NCI-H1930 (cell line): Measurements from ENCODE around the gene FYN.

Source experiments
- DNase-seq, 2 experiments: peaks; one replicate each; lab custom pipeline; 2025; lab: John Stamatoyannopoulos, UW

The FYN gene

GRCh38 chr6:111747829-111748228 lies 125.4 kb downstream of the FYN start:
- DNase-seq = no peak

- no peak for DNase-seq
Measured at GRCh38 chr6:111747396-111747795, 125.9 kb downstream of the FYN start.

- no peak for DNase-seq
Measured at GRCh38 chr6:111746983-111747382, 126.3 kb downstream of the FYN start.

GRCh38 chr6:111745636-111746035 lies 127.6 kb downstream of the FYN start:
- no peak for DNase-seq

- DNase-seq = no peak
Measured at GRCh38 chr6:111745186-111745585, 128.1 kb downstream of the FYN start.

GRCh38 chr6:111743862-111744692 lies 129.2 kb downstream of the FYN start:
- no peak for DNase-seq

GRCh38 chr6:111743360-111743759 lies 129.9 kb downstream of the FYN start:
- no peak for DNase-seq

- DNase-seq = no peak
Measured at GRCh38 chr6:111741177-111741952, 131.9 kb downstream of the FYN start.

- DNase-seq = no peak
Measured at GRCh38 chr6:111740506-111740905, 132.7 kb downstream of the FYN start.

- DNase-seq = no peak
Measured at GRCh38 chr6:111739257-111739696, 134.0 kb downstream of the FYN start.

- DNase-seq = no peak
Measured at GRCh38 chr6:111738631-111739030, 134.6 kb downstream of the FYN start.

GRCh38 chr6:111738156-111738555 lies 135.1 kb downstream of the FYN start:
- no peak for DNase-seq

- DNase-seq = no peak
Measured at GRCh38 chr6:111737065-111737521, 136.2 kb downstream of the FYN start.

GRCh38 chr6:111736005-111736608 lies 137.1 kb downstream of the FYN start:
- DNase-seq = no peak

GRCh38 chr6:111734068-111735061 lies 138.9 kb downstream of the FYN start:
- DNase-seq = no peak

GRCh38 chr6:111732390-111732789 lies 140.9 kb downstream of the FYN start:
- DNase-seq = no peak

GRCh38 chr6:111731456-111732195 lies 141.6 kb downstream of the FYN start:
- DNase-seq = no peak

GRCh38 chr6:111730864-111731263 lies 142.4 kb downstream of the FYN start:
- DNase-seq = no peak

GRCh38 chr6:111727802-111728201 lies 145.4 kb downstream of the FYN start:
- no peak for DNase-seq

GRCh38 chr6:111727041-111727440 lies 146.2 kb downstream of the FYN start:
- DNase-seq = no peak
